BJ (cell line): Measurements from ENCODE around the gene CACNG3. TPM values are rescaled to one million over a fixed set of nuclear protein-coding genes. Genes with fewer than 3 reads are reported as not detected.
A peak's percentile ranks its signal among the peaks of the same experiment; 100 is the strongest.
"Not testable (repeated sequence)": the region's sequence is repeated elsewhere in the genome, so short reads cannot be mapped to it uniquely, and the experiment has no call there.

Experiments used
- CTCF ChIA-PET: fragments of 350-600 bp; formaldehyde crosslinking; extraction: SDS; loops from one replicate; lab custom pipeline; 2021; ENCODE audit warnings: antibody characterized with exemption, inconsistent platforms; lab: Yijun Ruan, JAX
- POLR2A ChIA-PET: fragments of 300-600 bp; sonication (Branson Sonifier 250); formaldehyde crosslinking; extraction: SDS; loops from one replicate; lab custom pipeline; 2021; ENCODE audit warnings: antibody characterized with exemption; lab: Charles Lee
- DNase-seq: peaks from one replicate; pipeline ENCODE4 v3.0.0-alpha.2; 2011; ENCODE audit warnings: low read depth
- H3K27me3 ChIP-seq: 2 replicates; pipeline ENCODE4 v1.6.0; 2011; ENCODE audit warnings: low read length; ENCODE audit not compliant: control insufficient read depth, insufficient read depth
- H3K36me3 ChIP-seq: 2 replicates; pipeline ENCODE4 v1.5.1; 2011; ENCODE audit warnings: low read length; ENCODE audit not compliant: control insufficient read depth, insufficient read depth
- H3K4me3 ChIP-seq: 2 replicates; pipeline ENCODE4 v1.5.1; 2011; ENCODE audit warnings: low read depth, mild to moderate bottlenecking, control low read depth, low read length
- polyA plus RNA-seq: library from polyadenylated mRNA; depleted of rRNA; stranded (reverse); fragments of >200 nt; gene quantifications from 2 replicates; pipeline ENCODE4 v1.2.3, GENCODE V29; 2011
- TF ChIP-seq, protein P1 (sequence below): IDR thresholded peaks from 2 replicates; pipeline ENCODE4 v1.5.1; 2011; ENCODE audit warnings: low read depth, mild to moderate bottlenecking, control low read depth, inconsistent platforms, low read length, moderate library complexity; ENCODE audit not compliant: insufficient read depth

The CACNG3 gene
- polyA plus RNA-seq, 1 experiment, result not detected

- no peaks in the 10 kb centered on the region for H3K36me3 ChIP-seq
- no peak overlapping the region for H3K4me3 ChIP-seq
- ChIA-PET CTCF (no interaction called here), POLR2A (no interaction called here)
- no peak for DNase-seq
- H3K27me3 ChIP-seq, result no peaks in the 10 kb centered on the region
- TF ChIP-seq, protein P1, sequence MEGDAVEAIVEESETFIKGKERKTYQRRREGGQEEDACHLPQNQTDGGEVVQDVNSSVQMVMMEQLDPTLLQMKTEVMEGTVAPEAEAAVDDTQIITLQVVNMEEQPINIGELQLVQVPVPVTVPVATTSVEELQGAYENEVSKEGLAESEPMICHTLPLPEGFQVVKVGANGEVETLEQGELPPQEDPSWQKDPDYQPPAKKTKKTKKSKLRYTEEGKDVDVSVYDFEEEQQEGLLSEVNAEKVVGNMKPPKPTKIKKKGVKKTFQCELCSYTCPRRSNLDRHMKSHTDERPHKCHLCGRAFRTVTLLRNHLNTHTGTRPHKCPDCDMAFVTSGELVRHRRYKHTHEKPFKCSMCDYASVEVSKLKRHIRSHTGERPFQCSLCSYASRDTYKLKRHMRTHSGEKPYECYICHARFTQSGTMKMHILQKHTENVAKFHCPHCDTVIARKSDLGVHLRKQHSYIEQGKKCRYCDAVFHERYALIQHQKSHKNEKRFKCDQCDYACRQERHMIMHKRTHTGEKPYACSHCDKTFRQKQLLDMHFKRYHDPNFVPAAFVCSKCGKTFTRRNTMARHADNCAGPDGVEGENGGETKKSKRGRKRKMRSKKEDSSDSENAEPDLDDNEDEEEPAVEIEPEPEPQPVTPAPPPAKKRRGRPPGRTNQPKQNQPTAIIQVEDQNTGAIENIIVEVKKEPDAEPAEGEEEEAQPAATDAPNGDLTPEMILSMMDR, result no peak
These were observed 21.4 kb upstream of the CACNG3 start for GRCh38 chr16:24234737-24235136.

DNA sequence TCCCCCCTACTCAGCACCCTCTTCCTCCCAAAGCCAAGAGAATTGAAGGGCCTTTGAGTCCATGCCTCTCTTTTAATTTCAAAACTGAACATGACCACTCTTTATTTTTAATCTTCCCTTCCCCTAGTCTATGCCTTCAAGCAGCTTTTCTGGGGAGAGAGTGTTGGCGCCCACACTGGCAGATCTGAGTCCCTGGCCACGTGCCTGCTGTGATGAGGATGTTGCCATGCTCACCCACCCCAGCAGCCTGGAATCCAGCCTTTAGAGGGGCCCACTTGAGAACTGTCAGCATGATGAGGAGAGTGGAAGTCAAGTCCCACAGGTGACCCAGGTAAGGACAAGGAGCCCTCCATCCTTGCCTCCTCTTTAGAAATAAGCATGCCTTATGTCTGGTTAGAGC lies 20.3 kb upstream of the CACNG3 start:
- CTCF ChIA-PET, result no interaction called here
- Histone ChIP-seq H3K4me3 (no peak overlapping the region), H3K36me3 (no peaks in the 10 kb centered on the region), H3K27me3 (no peaks in the 10 kb centered on the region)
- no peak for DNase-seq
- POLR2A ChIA-PET, result no interaction called here
- TF ChIP-seq, protein P1, result no peak

DNA sequence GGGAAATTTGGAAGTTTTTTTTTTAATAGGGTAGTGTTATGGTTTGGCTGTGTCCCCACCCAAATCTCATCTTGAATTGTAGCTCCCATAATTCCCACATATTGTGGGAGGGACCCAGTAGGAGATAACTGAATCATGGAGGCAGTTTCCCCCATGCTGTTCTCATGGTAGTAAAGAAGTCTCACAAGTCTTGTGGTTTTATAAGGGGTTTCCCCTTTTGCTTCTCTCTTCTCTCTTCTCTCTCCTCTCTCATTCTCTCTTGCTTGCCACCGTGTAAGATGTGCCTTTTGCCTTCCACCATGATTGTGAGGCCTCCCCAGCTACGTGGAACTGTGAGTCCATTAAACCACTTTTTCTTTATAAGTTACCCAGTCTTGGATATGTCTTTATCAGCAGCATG lies 17.3 kb upstream of the CACNG3 start:
- H3K36me3 ChIP-seq, H3K27me3 ChIP-seq, CTCF ChIA-PET, H3K4me3 ChIP-seq, DNase-seq, POLR2A ChIA-PET: not testable (repeated sequence)

DNA sequence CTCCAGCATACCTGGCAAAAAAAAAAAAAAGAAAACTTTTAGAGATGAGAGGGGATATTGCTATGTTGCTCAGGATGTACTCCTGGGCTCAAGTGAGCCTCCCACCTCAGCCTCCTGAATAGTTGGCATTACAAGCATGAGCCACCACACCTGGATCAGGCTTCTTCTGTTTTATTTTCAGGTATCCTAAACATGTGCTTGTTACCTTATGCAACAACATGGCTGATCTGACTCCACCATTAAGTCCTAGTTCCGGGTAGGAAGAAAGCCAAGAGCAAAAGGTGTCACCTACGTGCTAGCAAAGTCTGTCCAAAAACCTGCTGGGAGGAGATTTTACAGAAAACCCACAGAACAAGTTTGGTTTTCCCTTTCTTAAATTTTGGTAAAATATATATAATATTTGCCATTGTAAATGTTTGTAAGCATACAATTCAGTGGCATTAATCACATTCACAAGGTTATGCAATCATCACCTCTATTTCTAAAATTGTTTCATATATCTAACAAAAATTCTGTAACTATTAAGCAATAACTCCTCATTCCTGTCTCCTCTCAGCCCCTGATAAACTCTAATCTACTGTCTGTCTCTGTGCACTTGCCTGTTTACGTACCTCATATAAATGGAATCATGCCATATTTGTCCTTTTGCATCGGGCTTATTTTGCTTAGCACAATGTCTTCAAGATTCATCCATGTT lies 9.1 kb upstream of the CACNG3 start:
- POLR2A ChIA-PET, result no interaction called here
- no peaks in the 10 kb centered on the region for H3K36me3 ChIP-seq
- H3K4me3 ChIP-seq, result no peak overlapping the region
- TF ChIP-seq, protein P1, result no peak
- no peak for DNase-seq
- CTCF ChIA-PET, result no interaction called here
- no peaks in the 10 kb centered on the region for H3K27me3 ChIP-seq

DNA sequence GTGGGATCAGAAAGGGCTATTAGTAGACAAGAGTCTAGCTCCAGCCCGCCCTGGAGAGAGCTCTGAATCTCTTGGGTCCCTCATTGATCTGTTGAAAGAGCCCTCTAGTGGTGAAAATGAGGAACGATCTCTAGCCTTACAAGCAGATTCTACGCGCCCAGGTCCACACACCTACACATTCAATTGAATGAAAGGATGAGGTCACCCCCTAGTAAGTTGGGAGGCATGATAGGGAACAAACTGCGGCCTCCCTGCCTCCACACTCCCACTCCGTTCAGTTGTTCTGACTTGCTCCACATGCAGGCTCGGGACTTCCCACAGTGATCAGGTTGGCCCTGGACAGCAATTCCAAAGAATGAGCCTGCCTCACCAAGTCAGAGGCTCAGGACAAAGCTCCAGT lies 2.9 kb upstream of the CACNG3 start:
- H3K36me3 ChIP-seq, result no peaks in the 10 kb centered on the region
- no peak for DNase-seq
- TF ChIP-seq, protein P1, result peak; percentile 52
- POLR2A ChIA-PET, result no interaction called here
- H3K27me3 ChIP-seq, result no peaks in the 10 kb centered on the region
- no peak overlapping the region for H3K4me3 ChIP-seq
- CTCF ChIA-PET, result interaction anchor here (0.8 to 2.0 kb wide), 7 partner anchors 8 to 366 kb away, joined by 3 to 8 read pairs (median 4); no protein-coding TSS in a partner anchor

DNA sequence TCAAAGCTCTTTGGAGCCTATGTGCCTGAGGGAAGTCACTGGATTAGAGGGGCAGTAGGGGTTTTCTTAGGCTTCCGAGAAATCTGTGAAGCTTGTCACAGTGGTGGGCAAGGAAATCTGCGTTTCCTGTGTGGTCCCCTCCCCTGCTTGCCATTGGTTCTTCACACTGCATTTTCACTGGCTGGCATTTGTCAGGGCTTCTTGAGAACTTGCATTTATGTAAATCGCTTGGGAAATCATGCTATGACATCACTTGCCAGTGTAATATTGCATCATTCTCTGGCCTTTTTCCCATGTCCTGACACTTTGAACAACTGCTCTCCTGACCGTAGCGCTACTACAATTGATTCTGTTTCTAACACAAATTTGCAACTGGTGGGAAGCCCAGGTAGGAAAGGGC lies 1.8 kb downstream of the CACNG3 start:
- Histone ChIP-seq H3K4me3 (no peak overlapping the region), H3K36me3 (no peaks in the 10 kb centered on the region), H3K27me3 (no peaks in the 10 kb centered on the region)
- ChIA-PET CTCF (no interaction called here), POLR2A (no interaction called here)
- DNase-seq, result no peak
- TF ChIP-seq, protein P1, result no peak
